ENCODE measurements around the gene PLA2G2C. TPM values are rescaled to one million over a fixed set of nuclear protein-coding genes. Genes with fewer than 3 reads are reported as not detected.

The PLA2G2C gene
- total and polyA plus RNA-seq, 10 donors: 0.17 TPM; not detected in 9

- TF ChIP-seq POLR2A (IDR thresholded peaks at IDR 0.05): no peak
- no peak for TF ChIP-seq POLR2AphosphoS5 (IDR thresholded peaks at IDR 0.05)
- TF ChIP-seq, protein P1, sequence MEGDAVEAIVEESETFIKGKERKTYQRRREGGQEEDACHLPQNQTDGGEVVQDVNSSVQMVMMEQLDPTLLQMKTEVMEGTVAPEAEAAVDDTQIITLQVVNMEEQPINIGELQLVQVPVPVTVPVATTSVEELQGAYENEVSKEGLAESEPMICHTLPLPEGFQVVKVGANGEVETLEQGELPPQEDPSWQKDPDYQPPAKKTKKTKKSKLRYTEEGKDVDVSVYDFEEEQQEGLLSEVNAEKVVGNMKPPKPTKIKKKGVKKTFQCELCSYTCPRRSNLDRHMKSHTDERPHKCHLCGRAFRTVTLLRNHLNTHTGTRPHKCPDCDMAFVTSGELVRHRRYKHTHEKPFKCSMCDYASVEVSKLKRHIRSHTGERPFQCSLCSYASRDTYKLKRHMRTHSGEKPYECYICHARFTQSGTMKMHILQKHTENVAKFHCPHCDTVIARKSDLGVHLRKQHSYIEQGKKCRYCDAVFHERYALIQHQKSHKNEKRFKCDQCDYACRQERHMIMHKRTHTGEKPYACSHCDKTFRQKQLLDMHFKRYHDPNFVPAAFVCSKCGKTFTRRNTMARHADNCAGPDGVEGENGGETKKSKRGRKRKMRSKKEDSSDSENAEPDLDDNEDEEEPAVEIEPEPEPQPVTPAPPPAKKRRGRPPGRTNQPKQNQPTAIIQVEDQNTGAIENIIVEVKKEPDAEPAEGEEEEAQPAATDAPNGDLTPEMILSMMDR (IDR thresholded peaks at IDR 0.05 in 8 of 11, conservative IDR thresholded peaks at IDR 0.05 in 3 of 11): no peak
- peaks cover 0 to 4% (median 0%) of the 10 kb centered on the region in 8 donors for H3K9me3 ChIP-seq
- no peak for DNase-seq
- H3K36me3 ChIP-seq: no peaks in the 10 kb centered on the region
- intact Hi-C loops (cut with DNase I; ENCODE audit: low total_unique reads): no loop called here
- WGBS, 5 donors: 51 to 65% (median 58%) methylated on average over 6 of the region's 6 CpGs
- no peak overlapping the region for H3K4me3 ChIP-seq
- peaks cover 0 to 44% (median 22%) of the 10 kb centered on the region in 6 donors for H3K4me1 ChIP-seq
- peaks cover 0 to 52% (median 22%) of the 10 kb centered on the region in 7 donors for H3K27me3 ChIP-seq (replicated peaks in 1 of 7)
- H3K27ac ChIP-seq: peak overlapping the region in 1 of 8 donors; percentile 53
These were observed 1.8 kb downstream of the PLA2G2C start for GRCh38 chr1:20184481-20184900.

- peaks cover 0 to 4% (median 0%) of the 10 kb centered on the region in 8 donors for H3K9me3 ChIP-seq
- no peak for DNase-seq
- TF ChIP-seq, protein P1 (IDR thresholded peaks at IDR 0.05 in 8 of 11, conservative IDR thresholded peaks at IDR 0.05 in 3 of 11): no peak
- TF ChIP-seq POLR2AphosphoS5 (IDR thresholded peaks at IDR 0.05): no peak
- TF ChIP-seq POLR2A (IDR thresholded peaks at IDR 0.05): no peak
- intact Hi-C loops (cut with DNase I; ENCODE audit: low total_unique reads): no loop called here
- peaks cover 0 to 42% (median 22%) of the 10 kb centered on the region in 6 donors for H3K4me1 ChIP-seq
- H3K4me3 ChIP-seq: no peak overlapping the region
- H3K27me3 ChIP-seq (replicated peaks in 1 of 7): peaks cover 0 to 45% (median 22%) of the 10 kb centered on the region in 7 donors
- no peak overlapping the region for H3K27ac ChIP-seq
- no peaks in the 10 kb centered on the region for H3K36me3 ChIP-seq
- WGBS, 5 donors: 79 to 82% (median 81%) methylated on average over 13 of the region's 13 CpGs
These were observed 2.6 kb downstream of the PLA2G2C start for GRCh38 chr1:20183616-20184271.

- H3K4me1 ChIP-seq: peaks cover 0 to 35% (median 22%) of the 10 kb centered on the region in 6 donors
- peaks cover 0 to 4% (median 0%) of the 10 kb centered on the region in 8 donors for H3K9me3 ChIP-seq
- peak; percentile 35 for DNase-seq
- WGBS, 5 donors: 88 to 94% (median 90%) methylated on average over 10 of the region's 10 CpGs
- no peak overlapping the region for H3K4me3 ChIP-seq
- H3K27me3 ChIP-seq (replicated peaks in 1 of 7): peaks cover 0 to 38% (median 22%) of the 10 kb centered on the region in 7 donors
- intact Hi-C loops (cut with DNase I; ENCODE audit: low total_unique reads): no loop called here
- H3K27ac ChIP-seq: no peak overlapping the region
- H3K36me3 ChIP-seq: no peaks in the 10 kb centered on the region
- TF ChIP-seq, protein P1 (IDR thresholded peaks at IDR 0.05 in 8 of 11, conservative IDR thresholded peaks at IDR 0.05 in 3 of 11): no peak
- TF ChIP-seq POLR2A (IDR thresholded peaks at IDR 0.05): no peak
- no peak for TF ChIP-seq POLR2AphosphoS5 (IDR thresholded peaks at IDR 0.05)
These were observed 3.3 kb downstream of the PLA2G2C start for GRCh38 chr1:20183035-20183434.

GRCh38 chr1:20182415-20182814, 3.9 kb downstream of the PLA2G2C start:
- Histone ChIP-seq H3K4me3 (no peak overlapping the region), H3K9me3 (peaks cover 0 to 4% (median 0%) of the 10 kb centered on the region in 8 donors), H3K27ac (no peak overlapping the region), H3K27me3 (replicated peaks in 1 of 7) (peaks cover 0 to 32% (median 21%) of the 10 kb centered on the region in 7 donors), H3K36me3 (no peaks in the 10 kb centered on the region), H3K4me1 (peaks cover 0 to 31% (median 22%) of the 10 kb centered on the region in 6 donors)
- intact Hi-C loops (cut with DNase I; ENCODE audit: low total_unique reads): no loop called here
- DNase-seq: no peak
- TF ChIP-seq, protein P1 (IDR thresholded peaks at IDR 0.05 in 8 of 11, conservative IDR thresholded peaks at IDR 0.05 in 3 of 11): no peak
- TF ChIP-seq POLR2AphosphoS5 (IDR thresholded peaks at IDR 0.05) (no peak), POLR2A (IDR thresholded peaks at IDR 0.05) (no peak)
